ENCODE data around the gene PRB2.

GRCh38 chr12:11344500-11344899 lies 50.9 kb downstream of the PRB2 start:
- TF ChIP-seq CTCF (IDR thresholded peaks at IDR 0.05): no peak
- TF ChIP-seq ZNF416 (CRISPR knock-in tag; IDR thresholded peaks at IDR 0.05): no peak
- no peak for TF ChIP-seq MAX (CRISPR knock-in tag; IDR thresholded peaks at IDR 0.05)
